ENCODE data around the gene MEA1.

The MEA1 gene

GRCh38 chr6:43037706-43038105 lies 24.0 kb upstream of the MEA1 start:
- DNase-seq: no peak

GRCh38 chr6:43037197-43037596 lies 23.5 kb upstream of the MEA1 start:
- no peak for DNase-seq

GRCh38 chr6:43036712-43037111 lies 23.0 kb upstream of the MEA1 start:
- no peak for DNase-seq

GRCh38 chr6:43035495-43036194 lies 21.9 kb upstream of the MEA1 start:
- no peak for DNase-seq

GRCh38 chr6:43034190-43034525 lies 20.4 kb upstream of the MEA1 start:
- DNase-seq: no peak

GRCh38 chr6:43033496-43034189 lies 19.9 kb upstream of the MEA1 start:
- no peak for DNase-seq

GRCh38 chr6:43032326-43032725 lies 18.6 kb upstream of the MEA1 start:
- DNase-seq: no peak

GRCh38 chr6:43029120-43029519 lies 15.4 kb upstream of the MEA1 start:
- DNase-seq: no peak

GRCh38 chr6:43026365-43026764 lies 12.6 kb upstream of the MEA1 start:
- no peak for DNase-seq

- DNase-seq: no peak
Measured at GRCh38 chr6:43024436-43024835, 10.7 kb upstream of the MEA1 start.

- peak; percentile 55 for DNase-seq
Measured at GRCh38 chr6:43021270-43022047, 7.7 kb upstream of the MEA1 start, which contains the start of gene RRP36. RRP36 (plus strand) TSS chr6:43021623; CDS start chr6:43021655, 32 bp downstream.

- DNase-seq: no peak
Measured at GRCh38 chr6:43020847-43021246, 7.1 kb upstream of the MEA1 start.

GRCh38 chr6:43020052-43020705 lies 6.4 kb upstream of the MEA1 start:
- DNase-seq: no peak

- no peak for DNase-seq
Measured at GRCh38 chr6:43019152-43019551, 5.4 kb upstream of the MEA1 start.

GRCh38 chr6:43016943-43017334 lies 3.2 kb upstream of the MEA1 start:
- no peak for DNase-seq

GRCh38 chr6:43016176-43016942 lies 2.6 kb upstream of the MEA1 start:
- no peak for DNase-seq

- no peak for DNase-seq
Measured at GRCh38 chr6:43014434-43014909, 726 bp upstream of the MEA1 start.

GRCh38 chr6:43013097-43013842 lies 476 bp downstream of the MEA1 start:
- DNase-seq: no peak

GRCh38 chr6:43012364-43012763 lies 1.4 kb downstream of the MEA1 start:
- no peak for DNase-seq

GRCh38 chr6:43011207-43011606 lies 2.5 kb downstream of the MEA1 start:
- DNase-seq: no peak

GRCh38 chr6:43009124-43009523 lies 4.6 kb downstream of the MEA1 start:
- no peak for DNase-seq

GRCh38 chr6:43007126-43007525 lies 6.6 kb downstream of the MEA1 start:
- DNase-seq: no peak

Measured in T-helper 9 cell (primary cell).